Heart left ventricle (tissue), 16 donors: ENCODE results near the gene CXCL14. TPM values are rescaled to one million over a fixed set of nuclear protein-coding genes. Genes with fewer than 3 reads are reported as not detected.

Experiments used
- ATAC-seq, 4 donors: fragments of 200-7000 bp; cut with Tn5 transposase; one replicate each; pipeline ENCODE4 v1.9.1; 2020 to 2022; ENCODE audit warnings: moderate library complexity in 4 of 4, mild to moderate bottlenecking in 3 of 4, moderate number of reproducible peaks in 1 of 4
- DNase-seq, 5 donors: peaks; one replicate each; pipeline ENCODE4 v3.0.0-alpha.2; 2020
- H3K27ac ChIP-seq, 12 donors: fragments of 200-600 bp; sonication (generic) in 4 of 12; one replicate each; pipeline versions ENCODE4 v1.5.0 to v1.8.0; 2016 to 2022; ENCODE audit warnings: mild to moderate bottlenecking in 2 of 12
- H3K27me3 ChIP-seq, 9 donors: fragments of 200-600 bp; sonication (generic) in 2 of 9; one replicate each; pipeline versions ENCODE4 v1.5.1 to v1.8.0; 2016 to 2022; ENCODE audit warnings: mild to moderate bottlenecking in 3 of 9
- H3K36me3 ChIP-seq, 9 donors: fragments of 200-600 bp; sonication (generic) in 2 of 9; one replicate each; pipeline versions ENCODE4 v1.5.0 to v1.8.0; 2018 to 2022; ENCODE audit warnings: mild to moderate bottlenecking in 2 of 9
- H3K4me1 ChIP-seq, 12 donors: fragments of 200-600 bp; sonication (generic) in 4 of 12; one replicate each; pipeline versions ENCODE4 v1.5.0 to v1.8.0; 2016 to 2022; ENCODE audit warnings: mild to moderate bottlenecking in 3 of 12
- H3K4me3 ChIP-seq, 12 donors: fragments of 200-600 bp; sonication (generic) in 4 of 12; one replicate each; pipeline versions ENCODE4 v1.5.0 to v1.8.0; 2017 to 2022; ENCODE audit warnings: mild to moderate bottlenecking in 9 of 12, moderate library complexity in 4 of 12
- H3K9me3 ChIP-seq, 12 donors: fragments of 200-600 bp; sonication (generic) in 4 of 12; one replicate each; pipeline versions ENCODE4 v1.5.0 to v1.8.0; 2016 to 2022; ENCODE audit warnings: mild to moderate bottlenecking in 1 of 12
- CTCF ChIP-seq, 12 donors: fragments of 200-600 bp; sonication (generic) in 4 of 12; IDR thresholded peaks; one replicate each; pipeline versions ENCODE4 v1.5.0 to v1.8.0; 2018 to 2022; ENCODE audit warnings: antibody characterized with exemption in 12 of 12, mild to moderate bottlenecking in 5 of 12
- POLR2A ChIP-seq, 2 donors: fragments of 450-650 bp; IDR thresholded peaks; one replicate each; pipeline ENCODE4 v1.6.1; 2017; ENCODE audit warnings: antibody characterized with exemption in 2 of 2, mild to moderate bottlenecking in 2 of 2, moderate library complexity in 2 of 2
- WGBS, 4 donors: extraction: QIAGEN DNeasy Blood & Tissue Kit in 2 of 4; methylation state at CpG; one replicate each; pipeline versions ENCODE4 v1.1.5 to v1.1.7; 2013 to 2018; 5-methylcytosine and 5-hydroxymethylcytosine counted together
- intact Hi-C, 10 donors: fragments of 100-400 bp; cut with DNase I; formaldehyde crosslinking; loops; one replicate each; pipeline versions ENCODE4 v1.11.1 to v1.14.2; 2022
- long read RNA-seq, 3 donors: library from polyadenylated mRNA; unstranded; transcript quantifications; one replicate each; pipeline ENCODE4 v2.0.0, GENCODE V29; 2020 to 2021
- polyA plus RNA-seq, 2 donors: library from polyadenylated mRNA; stranded (reverse); fragments of 200-250 nt; gene quantifications; one replicate each; pipeline ENCODE4 v1.2.3, GENCODE V29; 2013
- total RNA-seq, 9 donors: library from RNA; depleted of rRNA in 2 of 9; stranded (reverse); fragments of >200 nt in 2 of 9; fragmentation: NEBNext Ultra II Directional in 3 of 9; extraction: Animal tissue kit (Norgen Biotek cat#: 25700) in 3 of 9; gene quantifications; one replicate each; pipeline versions ENCODE4 v1.1.0 to v1.2.4, GENCODE V29; 2016 to 2023
- donor health status: ischemic (EF 13 %, LVEDD 7.1; RV severe dilation, severe dysfunction).
- donor health status: healthy with polysubstance abuse.
- donor health status: DM: no; HTN: yes; CAD: no.
- donor health status: DM: no; HTN: no; CAD: no.
- donor health status: ischemic (EF 25% LVEDD 6.9; RV normal size, moderate dysfunction).
- donor health status: ischemic (EF 25% LVEDD 5.7; RV mildly dilated, moderate dysfunction).
- donor health status: healthy.
- donor health status: DM: yes; HTN: yes; CAD: no.
- donor health status: ischemic (EF 35%, LVEDD 5.7; RV mildly dilated, moderate dysfunction).
- donor health status: nonischemic (EF 11% LVEDD 7.7; RV severe dilation, severe dysfunction).
- donor health status: DM: yes; HTN: yes; CAD: no.
- donor health status: PGD.
- donor health status: ischemic (EF 29% LVEDD 5.4; RV normal size, mild dysfunction).
- donor health status: nonischemic (EF 23%, LVEDD 6.1; RV moderate dilation, normal function).

CXCL14 gene
- total RNA-seq = 10 to 100 TPM in 1 of 9 donors, 1 to 10 TPM in 3, under 1 TPM in 5; 0.26 to 31.8 (median 0.90) TPM
- polyA plus RNA-seq = under 1 TPM; 0.22 to 0.69 TPM
- long read RNA-seq, donor 1 = 0 reads
- long read RNA-seq, donor 2, partial matches to known transcripts = 0 of 2 reads
- long read RNA-seq, donor 2, other reads (novel, unspliced or antisense) = 0 of 2 reads
- long read RNA-seq, donor 3 = 0 reads

GRCh38 chr5:135578685-135579341, at the start of gene CXCL14:
Gene CXCL14 (minus strand): TSS chr5:135578991. CDS start chr5:135578778, 213 bp downstream.
- WGBS, 4 donors = 1 to 2% (median 1%) methylated on average over 42 to 68 of the region's 68 CpGs
- H3K27me3 ChIP-seq = peaks cover 19 to 86% (median 50%) of the 10 kb centered on the region in 9 donors
- H3K9me3 ChIP-seq = peaks cover 0 to 24% (median 0%) of the 10 kb centered on the region in 12 donors
- ATAC-seq = peak in 2 of 4 donors; percentile 56 to 87
- H3K27ac ChIP-seq = no peak within 1 kb of the TSS
- H3K36me3 ChIP-seq = no peaks in the 10 kb centered on the region
- TF ChIP-seq CTCF (IDR thresholded peaks at IDR 0.05) (no peak), POLR2A (IDR thresholded peaks at IDR 0.05) (no peak)
- peaks cover 0 to 11% (median 0%) of the 10 kb centered on the region in 12 donors for H3K4me1 ChIP-seq
- intact Hi-C loops = no loop called here
- peak within 1 kb of the TSS in 7 of 12 donors; percentile 12 to 30 (median 19) for H3K4me3 ChIP-seq
- DNase-seq = peak in 1 of 5 donors; percentile 43

- H3K36me3 ChIP-seq = no peaks in the 10 kb centered on the region
- H3K4me1 ChIP-seq = no peaks in the 10 kb centered on the region
- peaks cover 0 to 5% (median 0%) of the 10 kb centered on the region in 9 donors for H3K27me3 ChIP-seq
- 74 to 83% (median 76%) methylated on average over 3 of the region's 3 CpGs for WGBS, 4 donors
- no peak for ATAC-seq
- DNase-seq = no peak
- TF ChIP-seq CTCF (IDR thresholded peaks at IDR 0.05) (no peak), POLR2A (IDR thresholded peaks at IDR 0.05) (no peak)
- no peak overlapping the region for H3K27ac ChIP-seq
- H3K4me3 ChIP-seq = no peak overlapping the region
- H3K9me3 ChIP-seq = no peaks in the 10 kb centered on the region
- intact Hi-C loops = no loop called here
These were observed 47.8 kb upstream of the CXCL14 start for GRCh38 chr5:135626636-135627035.

GRCh38 chr5:135625961-135626360, 47.2 kb upstream of the CXCL14 start:
- no peak overlapping the region for H3K27ac ChIP-seq
- DNase-seq = no peak
- no peak for ATAC-seq
- no peaks in the 10 kb centered on the region for H3K9me3 ChIP-seq
- no peaks in the 10 kb centered on the region for H3K4me1 ChIP-seq
- intact Hi-C loops = no loop called here
- H3K36me3 ChIP-seq = no peaks in the 10 kb centered on the region
- TF ChIP-seq POLR2A (IDR thresholded peaks at IDR 0.05) = no peak
- TF ChIP-seq CTCF (IDR thresholded peaks at IDR 0.05) = no peak
- peaks cover 0 to 5% (median 0%) of the 10 kb centered on the region in 9 donors for H3K27me3 ChIP-seq
- no peak overlapping the region for H3K4me3 ChIP-seq
- WGBS, 4 donors = 83 to 94% (median 86%) methylated on average over 3 of the region's 3 CpGs

- DNase-seq = no peak
- no peaks in the 10 kb centered on the region for H3K9me3 ChIP-seq
- H3K27me3 ChIP-seq = peaks cover 0 to 5% (median 0%) of the 10 kb centered on the region in 9 donors
- no peak overlapping the region for H3K27ac ChIP-seq
- H3K4me3 ChIP-seq = no peak overlapping the region
- TF ChIP-seq CTCF (IDR thresholded peaks at IDR 0.05) (no peak), POLR2A (IDR thresholded peaks at IDR 0.05) (no peak)
- no peak for ATAC-seq
- no peaks in the 10 kb centered on the region for H3K36me3 ChIP-seq
- H3K4me1 ChIP-seq = no peaks in the 10 kb centered on the region
- 71 to 93% (median 84%) methylated on average over 1 of the region's 1 CpG for WGBS, 4 donors
- intact Hi-C loops = no loop called here
These were observed 46.7 kb upstream of the CXCL14 start for GRCh38 chr5:135625486-135625885.
